SK-N-SH (cell line): ENCODE measurements around the gene GSE1.

Source experiments
- EZH2phosphoT487 ChIP-seq: fragments of 200-600 bp; sonication (generic); IDR thresholded peaks from 2 replicates; pipeline ENCODE4 v1.6.1; 2017; ENCODE audit warnings: low read depth, mixed run types, mild to moderate bottlenecking, antibody characterized with exemption, moderate library complexity, borderline replicate concordance
- MXI1 ChIP-seq: IDR thresholded peaks from 2 replicates; pipeline ENCODE4 v1.6.1; 2012; ENCODE audit warnings: mild to moderate bottlenecking, low read depth, low read length, improper control_type of control experiment
- RAD21 ChIP-seq: IDR thresholded peaks from 2 replicates; pipeline ENCODE4 v1.6.1; 2012; ENCODE audit warnings: mild to moderate bottlenecking, low read length
- RCOR1 ChIP-seq: fragments of 150-350 bp; IDR thresholded peaks from 2 replicates; pipeline ENCODE4 v1.6.1; 2017; ENCODE audit warnings: antibody characterized with exemption, low read length
- RFX5 ChIP-seq: IDR thresholded peaks from 2 replicates; pipeline ENCODE4 v1.6.1; 2012; ENCODE audit warnings: mild to moderate bottlenecking, improper control_type of control experiment, low read length
- TF ChIP-seq, protein P1 (sequence below): IDR thresholded peaks from 2 replicates; pipeline ENCODE4 v1.4.0; 2012; ENCODE audit warnings: low read depth
- TF ChIP-seq, protein P2 (sequence below): fragments of 200-600 bp; sonication (generic); IDR thresholded peaks from 2 replicates; pipeline ENCODE4 v1.6.1; 2017; ENCODE audit warnings: antibody characterized with exemption, mild to moderate bottlenecking, moderate library complexity

GRCh38 chr16:85622683-85623082 lies 9.6 kb downstream of the GSE1 start:
- no peak for TF ChIP-seq MXI1
- TF ChIP-seq RAD21: no peak
- no peak for TF ChIP-seq RFX5
- TF ChIP-seq, protein P1, sequence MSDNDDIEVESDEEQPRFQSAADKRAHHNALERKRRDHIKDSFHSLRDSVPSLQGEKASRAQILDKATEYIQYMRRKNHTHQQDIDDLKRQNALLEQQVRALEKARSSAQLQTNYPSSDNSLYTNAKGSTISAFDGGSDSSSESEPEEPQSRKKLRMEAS: no peak
- TF ChIP-seq, protein P2, sequence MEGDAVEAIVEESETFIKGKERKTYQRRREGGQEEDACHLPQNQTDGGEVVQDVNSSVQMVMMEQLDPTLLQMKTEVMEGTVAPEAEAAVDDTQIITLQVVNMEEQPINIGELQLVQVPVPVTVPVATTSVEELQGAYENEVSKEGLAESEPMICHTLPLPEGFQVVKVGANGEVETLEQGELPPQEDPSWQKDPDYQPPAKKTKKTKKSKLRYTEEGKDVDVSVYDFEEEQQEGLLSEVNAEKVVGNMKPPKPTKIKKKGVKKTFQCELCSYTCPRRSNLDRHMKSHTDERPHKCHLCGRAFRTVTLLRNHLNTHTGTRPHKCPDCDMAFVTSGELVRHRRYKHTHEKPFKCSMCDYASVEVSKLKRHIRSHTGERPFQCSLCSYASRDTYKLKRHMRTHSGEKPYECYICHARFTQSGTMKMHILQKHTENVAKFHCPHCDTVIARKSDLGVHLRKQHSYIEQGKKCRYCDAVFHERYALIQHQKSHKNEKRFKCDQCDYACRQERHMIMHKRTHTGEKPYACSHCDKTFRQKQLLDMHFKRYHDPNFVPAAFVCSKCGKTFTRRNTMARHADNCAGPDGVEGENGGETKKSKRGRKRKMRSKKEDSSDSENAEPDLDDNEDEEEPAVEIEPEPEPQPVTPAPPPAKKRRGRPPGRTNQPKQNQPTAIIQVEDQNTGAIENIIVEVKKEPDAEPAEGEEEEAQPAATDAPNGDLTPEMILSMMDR: no peak
- no peak for TF ChIP-seq RCOR1
- no peak for TF ChIP-seq EZH2phosphoT487
